OCI-LY3 (cell line): ENCODE results near the gene GLIS1.

Experiments
- H2AFZ ChIP-seq: fragments of 200-600, 300-600 bp; shearing (Covaris generic); 2 replicates; pipeline ENCODE4 v1.6.0; 2014; ENCODE audit warnings: antibody characterized with exemption, low read depth, low read length
- H3K27ac ChIP-seq: fragments of 200-600, 300-600 bp; sonication (generic); 2 replicates; pipeline ENCODE4 v1.5.1; 2014; ENCODE audit warnings: mild to moderate bottlenecking, low read length, moderate library complexity, mixed read lengths
- H3K27me3 ChIP-seq: fragments of 200-600, 300-600 bp; sonication (generic); 2 replicates; pipeline ENCODE4 v1.6.1; 2014; ENCODE audit warnings: low read depth, low read length, mixed read lengths
- H3K36me3 ChIP-seq: fragments of 200-600, 300-600 bp; sonication (generic); replicated peaks from 2 replicates; pipeline ENCODE3; 2014; ENCODE audit warnings: low read depth, low read length, mixed read lengths
- H3K4me1 ChIP-seq: fragments of 300-600, 200-600 bp; sonication (generic); 2 replicates; pipeline ENCODE4 v1.6.1; 2014; ENCODE audit warnings: low read length, mixed read lengths
- H3K4me2 ChIP-seq: fragments of 200-600, 300-600 bp; sonication (generic); 2 replicates; pipeline ENCODE4 v1.6.1; 2014; ENCODE audit warnings: low read length, mixed read lengths
- H3K4me3 ChIP-seq: fragments of 300-600, 200-600 bp; sonication (generic); 2 replicates; pipeline ENCODE4 v1.5.1; 2014; ENCODE audit warnings: antibody characterized with exemption, mild to moderate bottlenecking, low read length, moderate library complexity
- H3K79me2 ChIP-seq: fragments of 300-600, 200-600 bp; shearing (Covaris generic); 2 replicates; pipeline ENCODE4 v1.6.1; 2014; ENCODE audit warnings: mild to moderate bottlenecking, low read length, mixed read lengths
- H3K9ac ChIP-seq: fragments of 300-600, 200-600 bp; shearing (Covaris generic); 2 replicates; pipeline ENCODE4 v1.6.0; 2014; ENCODE audit warnings: mild to moderate bottlenecking, low read length, moderate library complexity
- H3K9me3 ChIP-seq: fragments of 200-600, 300-600 bp; shearing (Covaris generic); 2 replicates; pipeline ENCODE4 v1.6.1; 2014; ENCODE audit warnings: low read length, mixed read lengths; ENCODE audit not compliant: insufficient read depth
- H4K20me1 ChIP-seq: fragments of 200-600, 300-600 bp; sonication (generic); 2 replicates; pipeline ENCODE4 v1.6.1; 2016; ENCODE audit warnings: low read length, mixed read lengths; ENCODE audit not compliant: insufficient read depth
- EZH2phosphoT487 ChIP-seq: fragments of 200-600 bp; shearing (Covaris generic); IDR thresholded peaks from 2 replicates; pipeline ENCODE4 v1.6.1; 2018; ENCODE audit warnings: antibody characterized with exemption, mixed run types, low read depth
- TF ChIP-seq, protein P1 (sequence below): fragments of 200-600, 300-600 bp; sonication (generic); IDR thresholded peaks from 2 replicates; pipeline ENCODE4 v1.5.1; 2014; ENCODE audit warnings: antibody characterized with exemption, low read length, low read depth

The GLIS1 gene

DNA sequence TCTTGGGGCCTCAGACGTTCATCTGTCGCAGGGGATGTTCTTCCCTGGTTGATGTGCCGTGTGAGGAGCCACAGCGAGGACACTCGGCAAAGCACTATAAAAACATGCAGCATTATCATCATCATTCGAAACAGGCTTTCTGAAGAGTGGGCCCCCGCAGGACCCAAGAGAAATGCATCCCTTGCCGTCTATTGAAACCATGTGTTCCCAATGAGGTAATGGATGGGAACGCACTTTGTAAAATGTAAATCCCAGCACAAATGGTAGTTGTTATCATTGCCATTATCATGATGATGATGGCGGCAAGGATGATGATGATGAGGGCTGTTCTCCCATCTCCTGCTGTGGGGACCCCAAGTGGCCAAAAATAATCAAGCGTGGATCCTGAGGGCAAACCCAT, 76.8 kb downstream of the GLIS1 start:
- H3K4me3 ChIP-seq, result no peak overlapping the region
- H3K9ac ChIP-seq, result no peak overlapping the region
- H3K36me3 ChIP-seq, result no peaks in the 10 kb centered on the region
- H2AFZ ChIP-seq, result no peak overlapping the region
- H3K4me1 ChIP-seq, result no peaks in the 10 kb centered on the region
- H3K4me2 ChIP-seq, result no peak overlapping the region
- H3K9me3 ChIP-seq, result no peaks in the 10 kb centered on the region
- no peaks in the 10 kb centered on the region for H3K79me2 ChIP-seq
- H3K27ac ChIP-seq, result no peak overlapping the region
- no peaks in the 10 kb centered on the region for H4K20me1 ChIP-seq
- H3K27me3 ChIP-seq, result 0 out of 2 replicates have a peak, but pooled peaks cover 2% of the 10 kb centered on the region
- no peak for TF ChIP-seq EZH2phosphoT487
- TF ChIP-seq, protein P1, sequence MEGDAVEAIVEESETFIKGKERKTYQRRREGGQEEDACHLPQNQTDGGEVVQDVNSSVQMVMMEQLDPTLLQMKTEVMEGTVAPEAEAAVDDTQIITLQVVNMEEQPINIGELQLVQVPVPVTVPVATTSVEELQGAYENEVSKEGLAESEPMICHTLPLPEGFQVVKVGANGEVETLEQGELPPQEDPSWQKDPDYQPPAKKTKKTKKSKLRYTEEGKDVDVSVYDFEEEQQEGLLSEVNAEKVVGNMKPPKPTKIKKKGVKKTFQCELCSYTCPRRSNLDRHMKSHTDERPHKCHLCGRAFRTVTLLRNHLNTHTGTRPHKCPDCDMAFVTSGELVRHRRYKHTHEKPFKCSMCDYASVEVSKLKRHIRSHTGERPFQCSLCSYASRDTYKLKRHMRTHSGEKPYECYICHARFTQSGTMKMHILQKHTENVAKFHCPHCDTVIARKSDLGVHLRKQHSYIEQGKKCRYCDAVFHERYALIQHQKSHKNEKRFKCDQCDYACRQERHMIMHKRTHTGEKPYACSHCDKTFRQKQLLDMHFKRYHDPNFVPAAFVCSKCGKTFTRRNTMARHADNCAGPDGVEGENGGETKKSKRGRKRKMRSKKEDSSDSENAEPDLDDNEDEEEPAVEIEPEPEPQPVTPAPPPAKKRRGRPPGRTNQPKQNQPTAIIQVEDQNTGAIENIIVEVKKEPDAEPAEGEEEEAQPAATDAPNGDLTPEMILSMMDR, result 0 out of 2 replicates have a peak, but pooled peaks have one; percentile 6

DNA sequence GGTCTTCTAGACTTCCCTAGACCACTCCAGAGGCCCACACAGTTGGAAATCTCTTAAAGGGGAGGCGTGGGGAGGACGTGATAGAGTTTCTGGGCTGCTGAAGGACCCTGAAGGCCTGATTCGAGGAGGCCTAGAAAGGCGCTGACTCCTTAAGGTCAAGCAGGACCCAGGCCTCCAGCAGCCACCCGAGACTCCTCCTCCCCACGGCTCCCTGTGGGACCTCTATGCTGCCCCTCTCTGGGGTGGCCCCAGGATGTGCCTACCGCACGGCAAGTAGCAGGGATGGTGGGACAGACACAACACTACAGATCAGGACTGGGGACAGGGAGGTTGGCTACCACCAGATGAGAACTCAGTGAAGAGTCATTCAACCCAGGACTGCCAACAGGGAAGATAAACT, 77.5 kb downstream of the GLIS1 start:
- H3K9me3 ChIP-seq, result no peaks in the 10 kb centered on the region

DNA sequence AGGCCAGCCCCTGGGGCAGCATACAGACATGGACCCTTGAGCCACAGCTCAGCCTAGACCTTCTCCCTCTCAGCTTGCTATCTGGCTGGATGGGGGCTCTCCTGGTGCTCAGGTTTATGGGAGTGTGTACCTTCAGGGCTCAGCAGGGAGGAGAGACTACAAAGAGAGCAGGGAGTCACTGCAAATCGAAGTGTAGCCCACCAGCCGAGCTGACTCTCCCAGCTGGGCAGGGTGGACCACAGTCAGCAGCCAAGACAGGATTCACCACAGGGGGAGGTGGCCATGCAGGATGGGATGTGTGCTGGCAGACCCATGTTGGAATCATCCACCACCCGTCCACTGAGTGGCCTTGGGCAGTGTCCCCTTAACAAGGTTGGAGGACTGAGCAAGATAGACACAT, 78.3 kb downstream of the GLIS1 start:
- TF ChIP-seq, protein P1, result no peak
- TF ChIP-seq EZH2phosphoT487, result no peak
- Histone ChIP-seq H2AFZ (no peak overlapping the region), H3K79me2 (no peaks in the 10 kb centered on the region), H3K4me2 (no peak overlapping the region), H3K4me1 (no peaks in the 10 kb centered on the region), H4K20me1 (no peaks in the 10 kb centered on the region), H3K9ac (no peak overlapping the region), H3K27ac (no peak overlapping the region), H3K9me3 (no peaks in the 10 kb centered on the region), H3K27me3 (peaks cover 8% of the 10 kb centered on the region; the same call in 1 of the 2 replicates), H3K36me3 (no peaks in the 10 kb centered on the region), H3K4me3 (no peak overlapping the region)

More for the DNA sequence above, 77.5 kb downstream of the GLIS1 start:
- no peak overlapping the region for H3K27ac ChIP-seq
- H3K4me3 ChIP-seq, result no peak overlapping the region
- H3K79me2 ChIP-seq, result no peaks in the 10 kb centered on the region
- H3K4me1 ChIP-seq, result no peaks in the 10 kb centered on the region
- no peak overlapping the region for H3K4me2 ChIP-seq
- TF ChIP-seq, protein P1, result no peak
- TF ChIP-seq EZH2phosphoT487, result no peak
- peaks cover 4% of the 10 kb centered on the region; the same call in 1 of the 2 replicates for H3K27me3 ChIP-seq
- no peak overlapping the region for H3K9ac ChIP-seq
- no peaks in the 10 kb centered on the region for H4K20me1 ChIP-seq
- no peaks in the 10 kb centered on the region for H3K36me3 ChIP-seq
- H2AFZ ChIP-seq, result no peak overlapping the region

- Histone ChIP-seq H4K20me1 (no peaks in the 10 kb centered on the region), H3K9ac (no peak overlapping the region), H3K4me3 (no peak overlapping the region), H3K4me1 (no peaks in the 10 kb centered on the region), H3K9me3 (no peaks in the 10 kb centered on the region), H3K79me2 (no peaks in the 10 kb centered on the region), H2AFZ (no peak overlapping the region), H3K27me3 (peaks cover 8% of the 10 kb centered on the region; the same call in 1 of the 2 replicates), H3K4me2 (no peak overlapping the region), H3K27ac (no peak overlapping the region), H3K36me3 (no peaks in the 10 kb centered on the region)
- TF ChIP-seq, protein P1, result no peak
- TF ChIP-seq EZH2phosphoT487, result no peak
These were observed 79.5 kb downstream of the GLIS1 start for GRCh38 chr1:53659436-53659835.
